HFFc6 (cell line): ENCODE measurements around the gene PDE1A. TPM values are rescaled to one million over a fixed set of nuclear protein-coding genes. Genes with fewer than 3 reads are reported as not detected.

Experiments used
- DNase-seq: peaks from one replicate; pipeline ENCODE4 v3.0.0-alpha.2; 2018
- H3K27ac Mint-ChIP-seq: 2 replicates; pipeline ENCODE4 v1.8.0; 2020; ENCODE audit warnings: mild to moderate bottlenecking, mixed read lengths
- H3K27me3 Mint-ChIP-seq: 2 replicates; pipeline ENCODE4 v1.8.0; 2021; ENCODE audit warnings: mild to moderate bottlenecking, moderate library complexity, mixed read lengths; ENCODE audit not compliant: insufficient read depth
- H3K36me3 Mint-ChIP-seq: 2 replicates; pipeline ENCODE4 v1.8.0; 2021; ENCODE audit warnings: low read depth, mixed read lengths
- H3K4me1 Mint-ChIP-seq: 2 replicates; pipeline ENCODE4 v1.8.0; 2020; ENCODE audit warnings: low read depth, mixed read lengths
- H3K4me3 Mint-ChIP-seq: 2 replicates; pipeline ENCODE4 v1.8.0; 2020; ENCODE audit warnings: mild to moderate bottlenecking, moderate library complexity, mixed read lengths
- H3K9me3 Mint-ChIP-seq: 2 replicates; pipeline ENCODE4 v1.8.0; 2020; ENCODE audit warnings: mild to moderate bottlenecking, mixed read lengths
- total RNA-seq, 6 experiments: library from RNA; stranded (reverse); fragmentation: NEBNext Ultra II Directional; extraction: Animal tissue kit (Norgen Biotek cat#: 25700); gene quantifications; 2 replicates in 1 of 6; 3 replicates in 5 of 6; pipeline ENCODE4 v1.2.3, GENCODE V29; 2021
- TF ChIP-seq, protein P1 (sequence below): fragments of 200-600 bp; sonication (generic); IDR thresholded peaks from 2 replicates; pipeline ENCODE4 v1.5.0; 2021; ENCODE audit warnings: antibody characterized with exemption, mild to moderate bottlenecking

PDE1A gene
- total RNA-seq, 6 experiments from 2014 or later: 2.7 to 8.0 (median 3.9) TPM

GRCh38 chr2:182110347-182110746 is 316.5 kb downstream of the PDE1A start:
- Mint-ChIP-seq H3K9me3 (no peaks in the 10 kb centered on the region), H3K36me3 (no peaks in the 10 kb centered on the region), H3K27me3 (no peaks in the 10 kb centered on the region), H3K4me3 (no peak overlapping the region), H3K4me1 (peaks cover 3% of the 10 kb centered on the region; the same call in 1 of the 2 replicates), H3K27ac (no peak overlapping the region)
- TF ChIP-seq, protein P1, sequence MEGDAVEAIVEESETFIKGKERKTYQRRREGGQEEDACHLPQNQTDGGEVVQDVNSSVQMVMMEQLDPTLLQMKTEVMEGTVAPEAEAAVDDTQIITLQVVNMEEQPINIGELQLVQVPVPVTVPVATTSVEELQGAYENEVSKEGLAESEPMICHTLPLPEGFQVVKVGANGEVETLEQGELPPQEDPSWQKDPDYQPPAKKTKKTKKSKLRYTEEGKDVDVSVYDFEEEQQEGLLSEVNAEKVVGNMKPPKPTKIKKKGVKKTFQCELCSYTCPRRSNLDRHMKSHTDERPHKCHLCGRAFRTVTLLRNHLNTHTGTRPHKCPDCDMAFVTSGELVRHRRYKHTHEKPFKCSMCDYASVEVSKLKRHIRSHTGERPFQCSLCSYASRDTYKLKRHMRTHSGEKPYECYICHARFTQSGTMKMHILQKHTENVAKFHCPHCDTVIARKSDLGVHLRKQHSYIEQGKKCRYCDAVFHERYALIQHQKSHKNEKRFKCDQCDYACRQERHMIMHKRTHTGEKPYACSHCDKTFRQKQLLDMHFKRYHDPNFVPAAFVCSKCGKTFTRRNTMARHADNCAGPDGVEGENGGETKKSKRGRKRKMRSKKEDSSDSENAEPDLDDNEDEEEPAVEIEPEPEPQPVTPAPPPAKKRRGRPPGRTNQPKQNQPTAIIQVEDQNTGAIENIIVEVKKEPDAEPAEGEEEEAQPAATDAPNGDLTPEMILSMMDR: no peak
- DNase-seq: no peak

- no peak for DNase-seq
- TF ChIP-seq, protein P1: no peak
- Mint-ChIP-seq H3K4me1 (peaks cover 12% of the 10 kb centered on the region), H3K9me3 (no peaks in the 10 kb centered on the region), H3K36me3 (no peaks in the 10 kb centered on the region; the same call in 1 of the 2 replicates), H3K27ac (no peak overlapping the region), H3K27me3 (no peaks in the 10 kb centered on the region; the same call in 1 of the 2 replicates), H3K4me3 (peak overlapping the region; percentile 18; the same call in 1 of the 2 replicates)
These were observed 323.3 kb downstream of the PDE1A start for GRCh38 chr2:182103526-182103925.

GRCh38 chr2:182101263-182101662 is 325.6 kb downstream of the PDE1A start:
- Mint-ChIP-seq H3K27me3 (no peaks in the 10 kb centered on the region; the same call in 1 of the 2 replicates), H3K9me3 (no peaks in the 10 kb centered on the region)

DNA sequence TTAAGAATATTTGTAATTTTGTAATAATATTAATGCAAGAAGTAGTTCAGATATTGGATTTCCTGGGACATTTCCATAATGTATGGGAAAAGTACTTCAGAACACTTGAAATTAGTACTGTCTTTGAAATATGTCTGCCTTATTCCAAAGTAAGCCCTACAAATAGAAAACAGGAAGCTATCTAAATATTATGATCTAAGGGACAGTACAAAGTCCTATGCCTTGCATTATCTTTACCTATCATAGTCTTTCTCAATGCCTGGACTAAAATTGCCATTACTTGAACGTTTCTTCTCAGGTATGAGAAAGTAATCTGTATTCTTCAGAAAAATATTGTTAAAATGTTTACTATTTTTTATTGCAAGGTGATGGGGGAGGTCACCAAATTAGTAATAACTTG is 328.2 kb downstream of the PDE1A start:
- H3K27me3 Mint-ChIP-seq: no peaks in the 10 kb centered on the region
- peaks cover 4% of the 10 kb centered on the region for H3K36me3 Mint-ChIP-seq
- DNase-seq: no peak
- no peak overlapping the region for H3K4me3 Mint-ChIP-seq
- H3K9me3 Mint-ChIP-seq: peaks cover 3% of the 10 kb centered on the region
- peaks cover 7% of the 10 kb centered on the region for H3K4me1 Mint-ChIP-seq
- TF ChIP-seq, protein P1: no peak
- H3K27ac Mint-ChIP-seq: no peak overlapping the region

More at GRCh38 chr2:182101263-182101662, 325.6 kb downstream of the PDE1A start:
- H3K27ac Mint-ChIP-seq: no peak overlapping the region
- TF ChIP-seq, protein P1: peak; percentile 61
- H3K36me3 Mint-ChIP-seq: no peaks in the 10 kb centered on the region; the same call in 1 of the 2 replicates
- peaks cover 12% of the 10 kb centered on the region for H3K4me1 Mint-ChIP-seq
- DNase-seq: no peak
- no peak overlapping the region for H3K4me3 Mint-ChIP-seq

- DNase-seq: no peak
- peaks cover 9% of the 10 kb centered on the region for H3K36me3 Mint-ChIP-seq
- H3K9me3 Mint-ChIP-seq: peaks cover 7% of the 10 kb centered on the region
These were observed 329.2 kb downstream of the PDE1A start for GRCh38 chr2:182097571-182098164.

More at GRCh38 chr2:182097571-182098164, 329.2 kb downstream of the PDE1A start:
- Mint-ChIP-seq H3K4me1 (no peaks in the 10 kb centered on the region), H3K4me3 (no peak overlapping the region), H3K27ac (no peak overlapping the region), H3K27me3 (no peaks in the 10 kb centered on the region)
- TF ChIP-seq, protein P1: no peak
